ENCODE measurements around the gene CDC40. TPM values are rescaled to one million over a fixed set of nuclear protein-coding genes. Genes with fewer than 3 reads are reported as not detected.

The CDC40 gene
- total RNA-seq, 4 donors from 2014 or later = 20.3 to 34.8 (median 23.4) TPM

DNA sequence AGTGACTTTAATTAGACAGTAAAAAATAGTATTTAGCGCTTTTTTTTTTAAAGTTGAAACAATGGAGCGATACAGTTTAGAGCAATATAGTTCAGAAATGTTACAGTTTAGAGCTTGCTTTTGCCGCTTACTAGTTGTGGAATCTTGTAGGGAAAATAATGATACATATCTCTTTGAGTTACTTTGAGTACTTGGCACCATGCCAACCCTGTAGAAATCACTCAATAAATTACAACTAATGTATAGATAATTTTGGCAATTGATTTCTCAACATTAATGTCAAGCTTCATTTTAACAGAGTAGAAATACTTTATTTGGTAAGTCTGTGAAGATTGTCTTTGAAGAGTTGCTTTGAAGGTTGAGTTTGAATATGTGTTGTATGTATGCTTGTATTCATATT, 27.4 kb downstream of the CDC40 start:
- intact Hi-C loops (cut with DNase I; ENCODE audit: low total_unique reads) = no loop called here
- Histone ChIP-seq H3K36me3 (no peaks in the 10 kb centered on the region), H3K27me3 (no peaks in the 10 kb centered on the region), H3K27ac (no peak overlapping the region), H3K9me3 (no peaks in the 10 kb centered on the region), H3K4me3 (no peak overlapping the region), H3K4me1 (no peaks in the 10 kb centered on the region)
- no peak for DNase-seq
- no peak for TF ChIP-seq POLR2A (IDR thresholded peaks at IDR 0.05)
- TF ChIP-seq, protein P1, sequence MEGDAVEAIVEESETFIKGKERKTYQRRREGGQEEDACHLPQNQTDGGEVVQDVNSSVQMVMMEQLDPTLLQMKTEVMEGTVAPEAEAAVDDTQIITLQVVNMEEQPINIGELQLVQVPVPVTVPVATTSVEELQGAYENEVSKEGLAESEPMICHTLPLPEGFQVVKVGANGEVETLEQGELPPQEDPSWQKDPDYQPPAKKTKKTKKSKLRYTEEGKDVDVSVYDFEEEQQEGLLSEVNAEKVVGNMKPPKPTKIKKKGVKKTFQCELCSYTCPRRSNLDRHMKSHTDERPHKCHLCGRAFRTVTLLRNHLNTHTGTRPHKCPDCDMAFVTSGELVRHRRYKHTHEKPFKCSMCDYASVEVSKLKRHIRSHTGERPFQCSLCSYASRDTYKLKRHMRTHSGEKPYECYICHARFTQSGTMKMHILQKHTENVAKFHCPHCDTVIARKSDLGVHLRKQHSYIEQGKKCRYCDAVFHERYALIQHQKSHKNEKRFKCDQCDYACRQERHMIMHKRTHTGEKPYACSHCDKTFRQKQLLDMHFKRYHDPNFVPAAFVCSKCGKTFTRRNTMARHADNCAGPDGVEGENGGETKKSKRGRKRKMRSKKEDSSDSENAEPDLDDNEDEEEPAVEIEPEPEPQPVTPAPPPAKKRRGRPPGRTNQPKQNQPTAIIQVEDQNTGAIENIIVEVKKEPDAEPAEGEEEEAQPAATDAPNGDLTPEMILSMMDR (IDR thresholded peaks at IDR 0.05) = no peak

DNA sequence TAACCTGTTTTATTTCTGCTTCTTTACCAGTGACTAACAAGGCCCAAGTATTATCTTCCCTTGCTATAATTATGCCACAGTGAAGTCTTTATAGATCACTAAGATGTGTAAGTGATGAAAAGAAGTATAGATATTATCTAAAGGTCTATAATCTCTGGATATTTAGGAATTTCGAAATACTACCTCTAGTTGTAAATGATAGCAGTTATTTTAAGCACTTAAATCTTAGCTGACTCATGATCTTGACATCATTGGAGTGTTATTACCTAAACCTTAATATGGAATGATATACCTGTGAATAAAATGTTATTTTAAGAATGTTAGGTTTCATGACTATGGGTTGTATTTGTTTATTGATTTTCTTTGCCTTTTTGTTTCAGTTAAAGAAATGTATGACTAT, 31.5 kb downstream of the CDC40 start:
- H3K36me3 ChIP-seq = no peaks in the 10 kb centered on the region
- intact Hi-C loops (cut with DNase I; ENCODE audit: low total_unique reads) = no loop called here

DNA sequence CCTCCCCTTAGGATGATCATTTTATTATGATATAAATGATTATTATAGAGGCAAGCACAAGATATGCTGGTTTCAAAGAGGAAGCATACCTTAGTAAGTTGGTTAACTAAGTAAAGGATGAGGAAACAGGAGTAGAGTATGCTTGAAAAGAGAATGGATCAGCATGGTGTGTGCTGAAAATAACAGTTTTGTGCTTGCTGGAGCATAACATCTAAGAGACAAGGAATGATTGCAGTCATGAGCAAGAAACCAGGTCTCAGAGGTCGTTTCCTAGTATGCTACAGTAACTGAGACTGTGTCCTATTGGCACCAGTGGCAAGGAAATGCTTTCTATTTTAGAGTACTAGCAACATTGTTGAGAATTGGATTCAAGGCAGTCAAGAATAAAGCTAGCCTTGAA, 34.1 kb downstream of the CDC40 start:
- H3K27ac ChIP-seq = no peak overlapping the region
- TF ChIP-seq, protein P1 (IDR thresholded peaks at IDR 0.05) = no peak
- no peaks in the 10 kb centered on the region for H3K36me3 ChIP-seq
- H3K4me1 ChIP-seq = no peaks in the 10 kb centered on the region
- no peaks in the 10 kb centered on the region for H3K27me3 ChIP-seq
- no peak overlapping the region for H3K4me3 ChIP-seq
- no peaks in the 10 kb centered on the region for H3K9me3 ChIP-seq
- DNase-seq = no peak
- intact Hi-C loops (cut with DNase I; ENCODE audit: low total_unique reads) = no loop called here

More for the DNA sequence above, 31.5 kb downstream of the CDC40 start:
- Histone ChIP-seq H3K4me1 (no peaks in the 10 kb centered on the region), H3K4me3 (no peak overlapping the region), H3K9me3 (no peaks in the 10 kb centered on the region), H3K27ac (no peak overlapping the region), H3K27me3 (no peaks in the 10 kb centered on the region)
- no peak for DNase-seq
- TF ChIP-seq POLR2A (IDR thresholded peaks at IDR 0.05) = no peak
- TF ChIP-seq, protein P1 (IDR thresholded peaks at IDR 0.05) = no peak

DNA sequence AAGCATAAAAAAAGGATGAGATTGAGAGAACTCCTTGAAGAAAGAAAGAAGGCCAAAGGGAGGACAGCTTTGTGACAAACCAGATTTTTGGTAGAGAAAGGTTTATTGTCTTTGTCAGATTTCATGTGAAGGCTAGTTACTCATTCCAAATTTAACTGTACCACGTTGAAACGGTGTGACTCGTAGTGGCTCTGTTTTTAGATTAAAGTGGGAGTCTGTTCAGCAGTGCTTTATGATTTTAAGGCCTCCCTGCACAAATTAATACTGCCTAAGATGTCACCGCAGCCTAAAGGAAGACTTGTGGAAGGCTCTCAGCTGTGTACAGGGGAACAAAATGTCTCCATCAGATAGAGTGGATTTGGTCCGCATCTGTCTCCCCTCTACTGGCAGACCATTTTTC, 35.9 kb downstream of the CDC40 start:
- DNase-seq = no peak
- Histone ChIP-seq H3K36me3 (no peaks in the 10 kb centered on the region), H3K4me3 (no peak overlapping the region), H3K27ac (no peak overlapping the region), H3K4me1 (no peaks in the 10 kb centered on the region), H3K27me3 (no peaks in the 10 kb centered on the region), H3K9me3 (no peaks in the 10 kb centered on the region)
- intact Hi-C loops (cut with DNase I; ENCODE audit: low total_unique reads) = no loop called here
- TF ChIP-seq POLR2A (IDR thresholded peaks at IDR 0.05) = no peak
- TF ChIP-seq, protein P1 (IDR thresholded peaks at IDR 0.05) = no peak

GRCh38 chr6:110217266-110217665, 37.0 kb downstream of the CDC40 start:
- Histone ChIP-seq H3K36me3 (no peaks in the 10 kb centered on the region), H3K4me3 (no peak overlapping the region), H3K27ac (no peak overlapping the region), H3K27me3 (no peaks in the 10 kb centered on the region), H3K9me3 (no peaks in the 10 kb centered on the region), H3K4me1 (no peaks in the 10 kb centered on the region)
- TF ChIP-seq, protein P1 (IDR thresholded peaks at IDR 0.05) = no peak
- no peak for TF ChIP-seq POLR2A (IDR thresholded peaks at IDR 0.05)
- no peak for DNase-seq
- intact Hi-C loops (cut with DNase I; ENCODE audit: low total_unique reads) = no loop called here
